HG03060 (cell line): Measurements from ENCODE around the gene SPATS2.

Experiments used
- ATAC-seq: cut with Tn5 transposase; IDR thresholded peaks from one replicate; pipeline ENCODE4 v1.9.1; 2021; ENCODE audit warnings: low read depth, moderate number of reproducible peaks; ENCODE audit not compliant: unreplicated experiment

Gene SPATS2

GRCh38 chr12:49536526-49537071 lies 169.3 kb downstream of the SPATS2 start:
- no peak for ATAC-seq

GRCh38 chr12:49537231-49537751 lies 170.0 kb downstream of the SPATS2 start:
- no peak for ATAC-seq

GRCh38 chr12:49537752-49538509 lies 170.7 kb downstream of the SPATS2 start:
- no peak for ATAC-seq

GRCh38 chr12:49538510-49539403 lies 171.5 kb downstream of the SPATS2 start, which contains the start of gene KCNH3:
KCNH3 (plus strand) TSS chr12:49539030; CDS start chr12:49539417, 387 bp downstream.
- ATAC-seq: no peak

GRCh38 chr12:49539406-49540228 lies 172.4 kb downstream of the SPATS2 start:
- no peak for ATAC-seq

- no peak for ATAC-seq
Observed at GRCh38 chr12:49540229-49541139, 173.2 kb downstream of the SPATS2 start.

GRCh38 chr12:49541140-49541861 lies 174.0 kb downstream of the SPATS2 start:
- ATAC-seq: no peak

GRCh38 chr12:49541911-49542505 lies 174.7 kb downstream of the SPATS2 start:
- ATAC-seq: no peak

- no peak for ATAC-seq
Observed at GRCh38 chr12:49542592-49543160, 175.4 kb downstream of the SPATS2 start.

- no peak for ATAC-seq
Observed at GRCh38 chr12:49543221-49543913, 176.1 kb downstream of the SPATS2 start.

GRCh38 chr12:49543914-49544815 lies 176.9 kb downstream of the SPATS2 start:
- ATAC-seq: no peak

GRCh38 chr12:49545815-49546214 lies 178.6 kb downstream of the SPATS2 start:
- ATAC-seq: no peak

GRCh38 chr12:49546481-49546880 lies 179.2 kb downstream of the SPATS2 start:
- no peak for ATAC-seq

- ATAC-seq: no peak
Observed at GRCh38 chr12:49547090-49547690, 179.9 kb downstream of the SPATS2 start.

GRCh38 chr12:49548481-49548821 lies 181.2 kb downstream of the SPATS2 start:
- ATAC-seq: no peak
